Measurements from ENCODE around the gene LRP1. TPM values are rescaled to one million over a fixed set of nuclear protein-coding genes. Genes with fewer than 3 reads are reported as not detected.
A peak's percentile ranks its signal among the peaks of the same experiment; 100 is the strongest.

The LRP1 gene
- total RNA-seq, 1 donor from 2014 or later, result 448 TPM

- no peak for TF ChIP-seq CTCF (IDR thresholded peaks at IDR 0.05)
- Mint-ChIP-seq H3K4me3 (ENCODE audit: unreplicated experiment) (no peak overlapping the region), H3K27me3 (ENCODE audit: low read depth) (no peaks in the 10 kb centered on the region), H3K27ac (ENCODE audit: unreplicated experiment) (no peak overlapping the region), H3K4me1 (ENCODE audit: low read depth) (no peaks in the 10 kb centered on the region), H3K36me3 (ENCODE audit: low read depth) (peaks cover 56% of the 10 kb centered on the region), H3K9me3 (ENCODE audit: low read depth) (no peaks in the 10 kb centered on the region)
- no peak for DNase-seq (ENCODE audit: low spot score)
Observed at GRCh38 chr12:57202321-57202720, 74.0 kb downstream of the LRP1 start.

GRCh38 chr12:57203201-57203600 is 74.9 kb downstream of the LRP1 start:
- no peaks in the 10 kb centered on the region for H3K27me3 Mint-ChIP-seq (ENCODE audit: low read depth)
- peaks cover 54% of the 10 kb centered on the region for H3K36me3 Mint-ChIP-seq (ENCODE audit: low read depth)
- H3K4me3 Mint-ChIP-seq (ENCODE audit: unreplicated experiment), result no peak overlapping the region
- no peaks in the 10 kb centered on the region for H3K9me3 Mint-ChIP-seq (ENCODE audit: low read depth)
- TF ChIP-seq CTCF (IDR thresholded peaks at IDR 0.05), result no peak
- no peak for DNase-seq (ENCODE audit: low spot score)
- H3K4me1 Mint-ChIP-seq (ENCODE audit: low read depth), result no peaks in the 10 kb centered on the region
- no peak overlapping the region for H3K27ac Mint-ChIP-seq (ENCODE audit: unreplicated experiment)

GRCh38 chr12:57203791-57204190 is 75.5 kb downstream of the LRP1 start:
- H3K36me3 Mint-ChIP-seq (ENCODE audit: low read depth), result peaks cover 52% of the 10 kb centered on the region
- no peak overlapping the region for H3K4me3 Mint-ChIP-seq (ENCODE audit: unreplicated experiment)
- TF ChIP-seq CTCF (IDR thresholded peaks at IDR 0.05), result no peak
- no peaks in the 10 kb centered on the region for H3K9me3 Mint-ChIP-seq (ENCODE audit: low read depth)
- H3K27me3 Mint-ChIP-seq (ENCODE audit: low read depth), result no peaks in the 10 kb centered on the region
- no peak for DNase-seq (ENCODE audit: low spot score)
- H3K27ac Mint-ChIP-seq (ENCODE audit: unreplicated experiment), result no peak overlapping the region
- no peaks in the 10 kb centered on the region for H3K4me1 Mint-ChIP-seq (ENCODE audit: low read depth)

- Mint-ChIP-seq H3K27me3 (ENCODE audit: low read depth) (no peaks in the 10 kb centered on the region), H3K4me3 (ENCODE audit: unreplicated experiment) (no peak overlapping the region), H3K4me1 (ENCODE audit: low read depth) (no peaks in the 10 kb centered on the region), H3K27ac (ENCODE audit: unreplicated experiment) (peak overlapping the region; percentile 8), H3K36me3 (ENCODE audit: low read depth) (peaks cover 52% of the 10 kb centered on the region), H3K9me3 (ENCODE audit: low read depth) (no peaks in the 10 kb centered on the region)
- TF ChIP-seq CTCF (IDR thresholded peaks at IDR 0.05), result no peak
- no peak for DNase-seq (ENCODE audit: low spot score)
Observed at GRCh38 chr12:57204454-57204853, 76.2 kb downstream of the LRP1 start.

GRCh38 chr12:57205186-57205585 is 76.9 kb downstream of the LRP1 start:
- H3K36me3 Mint-ChIP-seq (ENCODE audit: low read depth), result peaks cover 48% of the 10 kb centered on the region
- H3K9me3 Mint-ChIP-seq (ENCODE audit: low read depth), result no peaks in the 10 kb centered on the region
- H3K4me1 Mint-ChIP-seq (ENCODE audit: low read depth), result peaks cover 2% of the 10 kb centered on the region
- no peak overlapping the region for H3K27ac Mint-ChIP-seq (ENCODE audit: unreplicated experiment)
- no peak for DNase-seq (ENCODE audit: low spot score)
- no peak for TF ChIP-seq CTCF (IDR thresholded peaks at IDR 0.05)
- H3K4me3 Mint-ChIP-seq (ENCODE audit: unreplicated experiment), result no peak overlapping the region
- no peaks in the 10 kb centered on the region for H3K27me3 Mint-ChIP-seq (ENCODE audit: low read depth)

All from chondrocyte (in vitro differentiated cells).